Fibroblast of lung (primary cell): Measurements from ENCODE around the gene CHD6. TPM values are rescaled to one million over a fixed set of nuclear protein-coding genes. Genes with fewer than 3 reads are reported as not detected.

ENCODE experiments used
- DNase-seq, 2 donors: peaks; one replicate each; pipeline versions ENCODE4 v3.0.0 to v3.0.0-alpha.2; 2010; ENCODE audit warnings: low read depth in 2 of 2
- H2AFZ ChIP-seq: 2 replicates; pipeline ENCODE4 v1.5.1; 2012; ENCODE audit warnings: low read length, control low read depth, inconsistent platforms
- H3K27ac ChIP-seq: 2 replicates; pipeline ENCODE4 v1.5.1; 2011; ENCODE audit warnings: low read length, control low read depth; ENCODE audit not compliant: insufficient read depth
- H3K27me3 ChIP-seq: 2 replicates; pipeline ENCODE4 v1.5.1; 2011; ENCODE audit warnings: mild to moderate bottlenecking, low read length; ENCODE audit not compliant: control insufficient read depth, insufficient read depth
- H3K36me3 ChIP-seq: 2 replicates; pipeline ENCODE4 v1.5.1; 2011; ENCODE audit warnings: low read length; ENCODE audit not compliant: control insufficient read depth, insufficient read depth
- H3K4me1 ChIP-seq: 2 replicates; pipeline ENCODE4 v1.5.1; 2011; ENCODE audit warnings: low read length; ENCODE audit not compliant: control insufficient read depth, insufficient read depth; ENCODE audit errors: extremely low read depth
- H3K4me2 ChIP-seq: 2 replicates; pipeline ENCODE4 v1.5.1; 2011; ENCODE audit warnings: low read length, control low read depth; ENCODE audit not compliant: insufficient read depth; ENCODE audit errors: extremely low read depth
- H3K4me3 ChIP-seq, 4 experiments: fragments of 200-600 bp in 1 of 4; sonication (generic) in 1 of 4; replicated peaks in 1 of 4; 2 replicates each; pipeline ENCODE4 v1.5.1; 2011 to 2016; ENCODE audit warnings: low read length in 4 of 4, low read depth in 3 of 4, mild to moderate bottlenecking in 3 of 4, control low read depth in 2 of 4, inconsistent platforms in 1 of 4, mixed read lengths in 1 of 4; ENCODE audit not compliant: insufficient read depth in 1 of 4; ENCODE audit errors: control extremely low read depth in 1 of 4
- H3K79me2 ChIP-seq: 2 replicates; pipeline ENCODE4 v1.5.1; 2012; ENCODE audit warnings: mild to moderate bottlenecking, low read length, inconsistent platforms; ENCODE audit not compliant: control insufficient read depth, insufficient read depth
- H3K9ac ChIP-seq: 2 replicates; pipeline ENCODE4 v1.5.1; 2011; ENCODE audit warnings: mild to moderate bottlenecking, low read length, control low read depth; ENCODE audit not compliant: insufficient read depth
- H3K9me3 ChIP-seq: 2 replicates; pipeline ENCODE4 v1.5.1; 2012; ENCODE audit warnings: low read depth, low read length; ENCODE audit not compliant: control insufficient read depth, insufficient read depth
- H4K20me1 ChIP-seq: 2 replicates; pipeline ENCODE4 v1.5.1; 2011; ENCODE audit warnings: low read length; ENCODE audit not compliant: control insufficient read depth, insufficient read depth; ENCODE audit errors: extremely low read depth
- EZH2 ChIP-seq: IDR thresholded peaks from 2 replicates; pipeline ENCODE4 v1.5.1; 2012; ENCODE audit warnings: low read length, control low read depth, mild to moderate bottlenecking; ENCODE audit errors: missing control alignments
- polyA plus RNA-seq, 2 donors: library from polyadenylated mRNA; depleted of rRNA in 1 of 2; stranded (reverse) in 1 of 2; unstranded in 1 of 2; fragments of >200 nt; gene quantifications; 2 replicates each; pipeline ENCODE4 v1.2.1, GENCODE V29; 2011 to 2012; ENCODE audit warnings: missing spikeins in 1 of 2
- total RNA-seq: library from RNA; depleted of rRNA; stranded (reverse); fragments of >200 nt; gene quantifications from 2 replicates; pipeline ENCODE4 v1.2.1, GENCODE V29; 2014
- TF ChIP-seq, protein P1 (sequence below), 2 donors: IDR thresholded peaks in 1 of 2; conservative IDR thresholded peaks in 1 of 2; 1 replicate in 1 of 2; 2 replicates in 1 of 2; pipeline ENCODE4 v1.5.1; 2011 to 2012; ENCODE audit warnings: low read length in 2 of 2, control low read depth in 1 of 2, inconsistent platforms in 1 of 2, low read depth in 1 of 2, mild to moderate bottlenecking in 1 of 2

The CHD6 gene
- total and polyA plus RNA-seq, 2 donors (not counting 1 experiment from before 2014, with no cell fraction given) = 13.4 to 25.9 TPM

GRCh38 chr20:41623625-41624375, 5.6 kb upstream of the CHD6 start:
- DNase-seq = no peak

DNA sequence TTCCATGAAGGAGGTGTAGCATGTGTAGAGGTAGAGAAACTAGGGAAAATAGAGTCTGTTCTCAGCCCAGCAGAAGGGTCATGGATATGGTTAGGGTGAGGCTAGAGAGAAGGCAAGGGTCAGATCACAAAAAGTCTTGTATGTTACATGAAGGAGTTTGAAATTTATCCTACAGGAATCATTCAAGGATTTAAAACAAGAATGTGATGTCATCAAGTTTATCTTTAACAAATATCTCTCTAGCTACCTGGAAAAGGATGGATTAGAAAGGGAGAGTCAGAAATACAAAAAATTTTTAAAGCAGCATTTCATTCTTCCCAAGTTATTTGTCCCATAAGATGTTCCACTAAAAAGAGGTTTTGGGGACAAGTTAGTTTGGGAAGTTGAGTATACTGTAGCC, 4.4 kb upstream of the CHD6 start:
- no peak overlapping the region for H3K9ac ChIP-seq
- H3K4me2 ChIP-seq = no peak overlapping the region
- H4K20me1 ChIP-seq = no peaks in the 10 kb centered on the region
- H2AFZ ChIP-seq = no peak overlapping the region
- TF ChIP-seq, protein P1, sequence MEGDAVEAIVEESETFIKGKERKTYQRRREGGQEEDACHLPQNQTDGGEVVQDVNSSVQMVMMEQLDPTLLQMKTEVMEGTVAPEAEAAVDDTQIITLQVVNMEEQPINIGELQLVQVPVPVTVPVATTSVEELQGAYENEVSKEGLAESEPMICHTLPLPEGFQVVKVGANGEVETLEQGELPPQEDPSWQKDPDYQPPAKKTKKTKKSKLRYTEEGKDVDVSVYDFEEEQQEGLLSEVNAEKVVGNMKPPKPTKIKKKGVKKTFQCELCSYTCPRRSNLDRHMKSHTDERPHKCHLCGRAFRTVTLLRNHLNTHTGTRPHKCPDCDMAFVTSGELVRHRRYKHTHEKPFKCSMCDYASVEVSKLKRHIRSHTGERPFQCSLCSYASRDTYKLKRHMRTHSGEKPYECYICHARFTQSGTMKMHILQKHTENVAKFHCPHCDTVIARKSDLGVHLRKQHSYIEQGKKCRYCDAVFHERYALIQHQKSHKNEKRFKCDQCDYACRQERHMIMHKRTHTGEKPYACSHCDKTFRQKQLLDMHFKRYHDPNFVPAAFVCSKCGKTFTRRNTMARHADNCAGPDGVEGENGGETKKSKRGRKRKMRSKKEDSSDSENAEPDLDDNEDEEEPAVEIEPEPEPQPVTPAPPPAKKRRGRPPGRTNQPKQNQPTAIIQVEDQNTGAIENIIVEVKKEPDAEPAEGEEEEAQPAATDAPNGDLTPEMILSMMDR (conservative IDR thresholded peaks at IDR 0.05 in 1 of 2, IDR thresholded peaks at IDR 0.05 in 1 of 2; ENCODE audit: low read depth in 1 of 2, low read length in 2 of 2) = no peak
- no peak for TF ChIP-seq EZH2
- H3K79me2 ChIP-seq = no peaks in the 10 kb centered on the region
- H3K27me3 ChIP-seq = no peaks in the 10 kb centered on the region
- no peak overlapping the region for H3K27ac ChIP-seq
- no peaks in the 10 kb centered on the region for H3K9me3 ChIP-seq
- H3K4me3 ChIP-seq = no peak overlapping the region
- DNase-seq = no peak
- no peaks in the 10 kb centered on the region for H3K36me3 ChIP-seq
- no peaks in the 10 kb centered on the region for H3K4me1 ChIP-seq

More at GRCh38 chr20:41623625-41624375, 5.6 kb upstream of the CHD6 start:
- no peaks in the 10 kb centered on the region for H3K27me3 ChIP-seq
- no peak for TF ChIP-seq EZH2
- TF ChIP-seq, protein P1 (conservative IDR thresholded peaks at IDR 0.05 in 1 of 2, IDR thresholded peaks at IDR 0.05 in 1 of 2; ENCODE audit: low read depth in 1 of 2, low read length in 2 of 2) = no peak
- no peak overlapping the region for H3K9ac ChIP-seq
- H4K20me1 ChIP-seq = no peaks in the 10 kb centered on the region
- H3K4me3 ChIP-seq = no peak overlapping the region
- no peaks in the 10 kb centered on the region for H3K4me1 ChIP-seq
- no peak overlapping the region for H2AFZ ChIP-seq
- H3K36me3 ChIP-seq = no peaks in the 10 kb centered on the region
- H3K9me3 ChIP-seq = no peaks in the 10 kb centered on the region
- no peaks in the 10 kb centered on the region for H3K79me2 ChIP-seq
- no peak overlapping the region for H3K4me2 ChIP-seq
- H3K27ac ChIP-seq = no peak overlapping the region

DNA sequence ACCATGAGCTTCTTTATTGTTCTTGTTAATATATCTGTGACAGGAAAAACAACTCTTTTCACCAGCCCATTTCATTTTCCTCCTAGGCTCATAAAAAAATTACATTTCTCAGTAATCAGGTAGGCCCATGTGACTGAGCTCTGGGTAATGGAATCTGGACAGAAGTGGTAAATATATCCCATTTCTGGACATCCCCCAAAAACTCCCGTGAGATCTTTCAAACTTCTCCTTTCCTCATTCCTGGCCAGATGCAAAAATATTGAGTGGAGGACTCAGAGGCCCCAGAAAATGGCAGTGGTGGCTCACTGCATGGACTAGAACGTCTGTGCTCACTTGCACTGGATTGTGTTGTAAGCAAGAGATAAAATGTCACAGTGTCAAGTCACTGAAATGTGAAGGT, 3.8 kb upstream of the CHD6 start:
- H2AFZ ChIP-seq = no peak overlapping the region
- H3K4me2 ChIP-seq = no peak overlapping the region

More for the DNA sequence above, 3.8 kb upstream of the CHD6 start:
- Histone ChIP-seq H3K79me2 (peaks cover 5% of the 10 kb centered on the region), H3K27ac (no peak overlapping the region), H3K27me3 (no peaks in the 10 kb centered on the region), H3K36me3 (no peaks in the 10 kb centered on the region), H3K9ac (no peak overlapping the region), H3K4me1 (peaks cover 1% of the 10 kb centered on the region), H3K9me3 (no peaks in the 10 kb centered on the region), H3K4me3 (no peak overlapping the region), H4K20me1 (no peaks in the 10 kb centered on the region)
- DNase-seq = no peak
- TF ChIP-seq, protein P1 (conservative IDR thresholded peaks at IDR 0.05 in 1 of 2, IDR thresholded peaks at IDR 0.05 in 1 of 2; ENCODE audit: low read depth in 1 of 2, low read length in 2 of 2) = no peak
- no peak for TF ChIP-seq EZH2
